T1000 (cell line): ENCODE data around the gene TAGLN.
A peak's percentile ranks its signal among the peaks of the same experiment; 100 is the strongest.

Source experiments
- DNase-seq: peaks from one replicate; lab custom pipeline; 2025; ENCODE audit warnings: mixed read lengths; lab: John Stamatoyannopoulos, UW

TAGLN gene

DNA sequence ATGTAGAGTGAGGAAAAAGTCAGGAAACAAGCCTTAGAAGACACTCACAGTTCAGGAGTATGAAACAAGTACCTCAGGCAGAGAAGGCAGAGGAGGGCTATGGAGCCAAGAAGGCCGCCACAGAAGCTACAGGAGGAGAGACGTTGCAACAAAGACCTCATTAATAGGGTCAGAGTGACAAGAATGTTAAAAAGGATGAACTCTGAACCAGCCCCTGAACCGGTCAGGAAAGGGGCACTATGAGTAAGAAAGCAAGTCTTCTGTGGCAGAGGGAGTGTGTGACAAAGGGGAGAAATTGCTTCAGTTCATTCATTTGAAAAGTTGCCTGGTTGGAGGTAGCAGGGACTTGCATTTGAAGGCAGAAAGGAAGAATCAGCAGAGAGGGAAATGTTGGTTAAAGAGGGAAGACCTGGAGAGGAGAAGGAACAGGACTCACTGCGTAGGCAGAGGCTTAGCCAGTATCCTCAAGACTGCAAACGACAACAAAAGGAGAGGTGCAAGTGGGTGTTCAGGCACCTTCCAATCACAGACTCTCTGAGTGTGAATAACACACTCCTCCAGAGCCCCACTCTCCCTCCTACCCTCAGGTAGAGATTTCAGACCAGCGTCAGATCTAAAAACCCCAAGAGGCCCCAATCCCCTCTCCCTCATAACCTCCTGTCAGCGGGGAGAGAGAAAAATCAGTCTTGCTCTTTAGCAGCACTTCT lies 15.4 kb downstream of the TAGLN start:
- DNase-seq, result no peak

DNA sequence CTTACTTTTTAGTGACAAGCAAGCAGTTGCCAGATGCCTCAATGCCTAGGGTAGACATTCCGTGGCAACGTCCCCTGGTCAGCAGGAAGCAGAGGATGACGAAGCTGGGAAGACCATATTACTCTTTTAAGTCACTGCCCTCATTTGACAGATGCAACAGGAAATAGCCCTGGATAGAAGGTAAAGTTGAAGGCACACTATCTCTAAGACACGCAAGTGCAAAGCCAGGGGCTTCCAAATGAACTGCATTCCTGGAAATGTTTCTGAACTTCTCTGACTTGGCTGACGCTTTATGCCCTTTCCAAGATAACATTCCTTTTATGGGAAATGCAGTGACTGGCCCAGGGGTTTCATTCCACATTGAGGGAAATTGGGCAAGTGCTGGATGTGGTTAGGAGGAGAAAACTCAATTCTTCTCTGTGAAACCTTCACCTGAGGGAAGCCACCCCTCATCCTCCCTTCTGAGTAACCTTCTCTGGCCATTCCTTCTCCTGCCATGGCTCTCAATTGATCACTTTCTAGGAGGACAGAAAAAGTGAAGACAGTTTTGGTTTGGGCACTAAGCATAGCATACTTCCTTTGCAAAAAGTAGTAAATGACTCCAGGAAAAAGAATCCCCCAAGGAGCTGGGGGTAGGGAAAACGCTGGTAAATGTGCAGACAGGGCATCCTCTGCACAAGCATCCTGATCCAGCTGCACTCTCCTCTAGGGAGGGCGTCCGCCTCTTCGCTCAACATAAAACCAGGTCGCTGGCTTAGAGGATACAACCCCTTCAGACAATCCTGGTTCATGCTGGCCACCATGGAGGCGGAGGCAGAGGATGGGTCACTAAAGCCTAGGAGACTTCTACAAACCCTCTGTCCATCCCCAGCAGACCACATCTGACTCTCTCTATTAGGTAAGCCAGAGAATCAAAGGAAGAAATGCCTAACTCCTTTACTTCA lies 18.2 kb downstream of the TAGLN start:
- no peak for DNase-seq

DNA sequence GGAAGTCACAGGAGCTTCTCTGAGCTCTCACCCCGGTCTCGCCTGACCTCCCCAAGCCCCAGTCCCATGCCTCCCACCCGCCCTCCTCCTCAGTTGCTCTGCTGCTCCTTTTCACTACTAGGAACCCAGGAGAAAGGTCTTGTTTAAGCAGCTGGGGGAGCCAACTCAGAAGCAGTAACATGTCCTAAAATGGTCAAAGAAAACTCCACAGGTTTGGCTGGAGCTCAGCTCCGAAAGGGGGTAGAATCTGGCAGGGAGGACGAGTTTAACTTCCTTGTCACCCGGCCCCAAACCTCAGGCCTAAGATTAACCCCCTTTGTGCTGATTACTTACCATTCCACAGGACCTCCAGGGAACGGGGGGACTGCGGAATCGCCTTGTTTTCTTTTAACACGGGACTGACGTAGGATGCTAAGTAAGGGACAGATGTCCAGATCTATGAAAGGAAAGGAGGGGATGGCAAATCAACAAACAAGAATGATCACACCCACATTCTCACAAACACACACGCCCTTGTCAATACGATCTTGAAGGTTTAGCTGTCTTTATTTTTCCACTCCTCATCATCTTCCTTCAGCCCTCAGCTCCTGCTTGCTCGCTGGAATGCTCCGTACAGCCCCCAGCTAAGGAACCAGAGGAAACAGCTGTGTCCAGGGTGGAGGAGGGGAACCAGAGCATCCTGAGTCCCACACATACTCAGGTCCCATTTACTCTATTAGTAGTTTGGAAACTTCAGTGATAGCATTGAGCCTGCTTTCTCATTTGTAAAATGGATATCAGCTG lies 19.2 kb downstream of the TAGLN start:
- no peak for DNase-seq

DNA sequence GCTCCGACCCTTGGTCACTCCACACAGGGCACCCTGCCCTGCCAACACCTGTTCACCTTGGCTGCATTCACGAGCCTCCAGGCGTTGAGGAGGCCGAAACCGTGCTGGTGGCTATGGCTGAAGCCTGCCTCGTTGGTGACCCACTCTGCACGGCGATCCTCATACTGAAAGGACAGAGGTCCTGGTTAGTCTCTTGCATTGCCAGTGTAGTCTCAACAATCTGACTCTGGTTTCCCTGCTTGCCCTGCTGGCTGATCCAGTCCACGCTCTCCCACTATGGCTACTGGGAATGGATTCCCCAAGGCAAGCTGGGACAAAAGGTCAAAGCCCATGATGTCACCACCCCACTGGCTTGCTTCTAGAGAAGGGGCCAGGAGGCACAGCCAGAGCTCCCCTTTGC lies 19.8 kb downstream of the TAGLN start:
- no peak for DNase-seq

DNA sequence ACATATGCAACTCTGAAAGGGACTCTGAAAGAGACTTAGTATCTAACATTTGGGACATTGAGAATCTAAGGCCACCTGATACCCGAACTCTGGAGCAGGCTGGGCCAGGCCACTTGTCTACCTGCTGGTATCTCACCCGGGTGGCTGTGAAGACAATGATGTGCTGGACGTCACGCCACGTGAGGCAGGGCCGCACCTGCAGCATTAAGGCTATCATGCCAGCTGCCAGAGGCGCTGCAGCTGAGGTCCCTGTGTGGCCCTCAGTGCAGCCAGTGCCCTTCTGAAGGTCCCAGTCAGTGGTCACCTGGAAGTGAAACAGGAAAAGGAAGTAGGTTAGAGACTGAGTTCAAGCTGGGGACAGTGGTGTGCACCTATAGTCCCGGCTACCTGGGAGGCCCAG lies 20.3 kb downstream of the TAGLN start:
- DNase-seq, result no peak

DNA sequence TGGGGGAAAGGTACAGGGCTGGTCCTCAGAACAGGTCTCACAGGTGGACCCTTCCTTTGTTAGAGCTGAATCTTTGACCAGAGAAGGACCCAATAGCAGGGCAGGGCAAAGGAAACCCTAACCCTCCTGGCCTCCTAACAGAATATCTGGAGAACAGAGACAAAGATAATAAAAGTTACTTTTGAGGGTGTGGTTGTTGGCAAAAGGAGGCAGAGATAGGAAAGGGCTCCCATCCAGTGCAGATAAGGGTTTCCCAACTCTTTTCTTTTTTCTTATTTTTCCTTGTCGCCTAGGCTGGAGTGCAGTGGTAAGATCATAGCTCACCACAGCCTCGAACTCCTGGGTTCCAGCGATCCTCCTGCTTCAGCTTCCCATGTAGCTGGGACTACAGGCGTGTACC lies 20.8 kb downstream of the TAGLN start:
- no peak for DNase-seq

DNA sequence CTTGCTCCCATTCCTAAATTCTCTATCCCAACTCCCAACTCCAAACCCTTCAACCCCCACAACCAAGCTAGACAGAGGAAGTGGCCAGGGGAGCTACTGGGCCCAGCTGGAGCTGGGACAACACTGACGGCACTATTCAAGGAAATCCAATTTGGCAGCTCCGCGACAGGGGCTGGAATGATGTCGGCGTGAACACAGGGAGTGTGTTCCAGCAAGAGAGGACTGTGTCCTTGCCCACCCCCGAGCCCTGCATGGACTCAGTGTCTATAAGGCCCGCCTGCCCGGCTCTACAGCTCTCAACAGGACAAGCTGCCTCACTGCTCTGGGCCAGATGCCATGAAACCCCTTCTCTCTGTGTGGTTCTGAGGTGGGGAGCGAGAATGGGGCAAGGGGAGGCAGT lies 21.4 kb downstream of the TAGLN start:
- DNase-seq, result no peak

DNA sequence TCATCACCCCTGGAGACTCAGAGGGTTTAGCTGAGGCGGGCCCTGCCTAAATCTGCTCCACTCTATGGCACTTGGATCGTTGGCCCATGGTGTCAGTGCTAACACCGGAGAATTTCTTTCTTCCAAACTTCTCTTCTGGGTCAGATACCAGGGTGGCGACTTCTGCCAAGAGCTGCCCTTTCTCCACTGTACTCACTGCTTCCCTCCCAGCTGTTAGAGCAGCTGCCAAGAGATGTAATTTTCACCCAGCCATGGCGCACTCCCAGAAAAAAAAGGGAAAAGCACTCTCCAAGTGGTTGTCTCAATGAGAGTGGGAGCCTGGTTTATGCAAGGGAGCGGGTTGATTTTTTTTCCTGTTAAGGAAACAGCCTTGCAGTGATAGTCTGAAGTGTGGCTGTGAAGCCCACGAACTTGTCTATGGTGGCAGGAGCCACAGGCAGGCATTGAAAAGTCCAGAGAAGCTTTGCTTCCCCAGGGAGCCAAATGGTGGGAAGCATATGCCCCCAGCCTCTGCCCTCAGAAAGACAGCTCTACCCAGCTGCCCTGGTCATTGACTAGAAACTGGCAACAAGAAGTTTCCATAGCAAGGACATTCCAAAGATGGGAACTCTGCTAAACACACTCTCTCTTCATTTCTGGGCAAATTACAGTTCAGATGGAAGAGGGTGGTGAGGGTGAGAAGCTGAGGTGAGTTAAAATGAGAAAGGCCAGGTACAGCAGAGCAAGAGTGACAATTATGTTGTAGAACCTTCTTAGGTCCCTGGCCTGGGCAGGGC lies 22.0 kb downstream of the TAGLN start:
- no peak for DNase-seq

DNA sequence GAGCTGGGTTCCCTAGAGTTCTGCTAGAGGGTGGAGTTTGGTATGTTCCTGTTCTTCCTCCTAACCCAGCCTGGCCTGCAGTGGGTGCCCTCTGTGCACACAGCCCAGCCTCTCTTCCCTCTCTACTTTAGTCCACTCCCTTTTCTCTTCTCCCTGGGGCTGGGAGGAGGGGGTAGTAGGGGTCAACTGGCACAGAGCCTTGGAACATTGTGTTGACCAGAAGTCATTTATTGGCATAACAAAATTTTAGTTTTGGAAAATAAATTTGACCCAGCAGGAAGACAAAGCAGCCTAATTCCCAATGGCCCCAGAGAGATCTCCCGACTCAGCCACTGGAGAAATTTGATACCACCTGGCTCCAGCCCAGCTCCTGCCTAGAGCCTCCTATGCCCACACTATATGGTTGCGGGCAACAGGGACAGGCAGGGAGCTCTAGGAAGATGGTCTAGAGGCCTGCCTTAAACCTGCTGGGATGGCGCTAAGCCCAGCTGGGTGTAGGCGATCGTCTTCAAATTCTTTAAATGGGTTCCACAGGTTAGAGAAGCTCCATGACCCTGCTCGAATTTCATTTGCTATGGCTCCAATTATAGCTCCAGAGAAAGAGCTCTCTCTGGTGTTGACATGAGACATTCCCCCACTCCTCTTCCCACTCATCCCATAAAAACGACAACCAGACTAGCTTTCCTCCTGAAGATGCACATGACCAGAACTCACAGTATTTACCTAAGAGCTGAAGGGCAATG lies 22.8 kb downstream of the TAGLN start:
- DNase-seq, result peak; percentile 10

DNA sequence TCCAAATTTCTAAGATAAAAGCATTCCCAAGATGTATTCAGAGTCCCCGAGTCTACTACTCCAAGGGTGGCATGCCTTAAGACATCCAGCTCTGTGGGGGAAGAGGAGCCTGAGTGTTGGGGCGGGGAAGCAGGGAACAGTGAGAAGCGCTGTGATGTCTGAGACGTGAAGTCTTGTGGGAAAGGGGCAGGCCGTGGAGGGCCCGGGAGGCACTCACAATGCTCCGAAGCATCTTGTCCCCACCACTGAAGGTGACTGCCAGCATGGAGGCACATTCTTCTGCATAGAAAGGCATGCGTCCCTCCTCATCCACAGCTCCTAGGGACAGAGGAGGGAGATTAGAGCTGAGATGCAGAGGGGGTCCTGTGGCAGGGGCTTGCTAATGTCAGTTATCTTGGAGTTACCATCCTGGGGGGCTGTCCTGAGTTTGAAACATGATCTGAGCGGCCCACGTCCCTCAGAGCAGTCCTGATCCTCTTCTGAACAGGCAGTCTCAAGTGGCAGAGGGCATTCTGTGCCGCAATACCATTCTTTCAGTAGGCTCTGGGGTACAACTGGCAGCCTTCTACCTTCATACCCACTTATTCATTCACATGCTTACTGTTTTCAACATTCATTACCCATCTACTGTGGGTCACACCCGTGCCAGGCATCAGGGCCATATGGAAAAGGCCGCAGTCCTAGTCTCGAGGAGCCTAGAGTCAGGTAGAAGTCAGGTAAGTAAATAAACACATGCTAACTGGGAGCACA lies 24.0 kb downstream of the TAGLN start:
- no peak for DNase-seq

DNA sequence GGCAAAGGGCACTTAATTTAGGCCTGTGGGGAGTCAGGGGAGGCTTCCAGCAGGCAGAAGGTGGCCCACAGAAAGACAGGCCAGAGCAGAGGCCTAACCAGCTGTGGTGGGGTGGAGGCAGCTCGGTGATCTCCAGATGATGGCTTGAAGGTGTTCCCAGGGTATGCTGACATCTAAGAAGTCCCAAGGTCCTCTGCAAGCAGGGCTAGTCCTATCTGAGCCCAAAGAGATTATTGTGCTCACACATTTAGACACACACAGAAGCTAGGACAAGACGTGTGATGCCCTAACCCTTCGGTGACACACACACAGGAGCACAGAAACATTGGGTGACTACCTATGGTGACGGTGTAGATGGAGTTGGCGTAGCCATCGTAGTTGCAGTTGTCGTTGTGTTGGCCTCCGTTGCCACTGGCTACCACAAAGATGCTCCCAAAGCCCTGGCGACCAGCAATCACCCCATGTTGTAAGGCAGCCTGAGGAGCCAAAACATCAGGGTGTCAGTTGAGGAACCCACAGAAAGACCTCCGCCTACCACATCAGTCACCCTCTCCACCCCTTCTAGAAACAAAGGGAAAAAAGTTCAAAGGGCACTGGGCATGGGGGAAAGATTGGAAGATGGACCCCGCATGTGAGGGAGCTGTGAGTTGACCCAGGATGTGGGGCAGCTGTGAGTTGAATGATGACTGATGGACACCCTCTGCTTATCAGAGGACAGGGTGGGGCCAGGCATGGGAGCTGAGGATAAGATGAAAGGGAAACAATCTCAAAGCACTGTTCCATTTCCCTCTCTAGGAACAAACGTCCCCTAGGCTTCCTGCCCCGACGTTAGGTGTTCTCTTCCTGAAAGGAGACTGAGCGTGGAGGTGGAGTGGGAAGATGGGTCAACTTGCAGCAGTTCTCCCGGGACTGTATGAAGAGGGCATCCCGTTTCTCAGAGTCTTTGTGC lies 24.8 kb downstream of the TAGLN start:
- no peak for DNase-seq

DNA sequence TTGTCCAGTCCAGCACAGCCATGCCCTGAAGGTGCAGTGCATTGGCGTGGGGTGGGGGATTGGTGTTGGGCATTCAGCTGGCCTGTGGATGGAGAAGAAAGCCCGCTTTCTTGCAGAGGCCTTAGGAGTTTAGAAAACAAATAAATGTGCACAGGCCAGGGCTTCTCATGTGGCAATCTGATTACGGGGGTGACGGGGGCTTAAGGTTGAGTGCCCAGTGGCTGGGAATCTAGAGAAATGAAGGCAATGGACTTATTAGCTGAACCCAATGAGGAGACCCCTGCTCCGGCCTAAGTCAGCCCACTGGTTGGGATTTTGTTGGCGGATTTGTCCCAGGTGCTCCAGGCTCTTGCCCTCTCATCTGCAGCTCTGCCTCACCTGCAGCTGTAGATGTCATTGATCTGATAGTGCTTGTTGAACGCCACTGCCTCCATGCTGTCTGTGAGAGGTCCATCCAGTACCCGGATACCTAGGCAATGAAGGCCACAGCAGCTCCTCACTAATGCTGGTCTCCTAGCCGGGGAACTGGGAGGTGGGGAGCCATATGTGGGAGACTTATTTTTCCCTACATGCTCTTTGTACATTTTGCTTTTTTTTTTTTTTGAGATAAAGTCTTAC lies 26.5 kb downstream of the TAGLN start:
- no peak for DNase-seq

DNA sequence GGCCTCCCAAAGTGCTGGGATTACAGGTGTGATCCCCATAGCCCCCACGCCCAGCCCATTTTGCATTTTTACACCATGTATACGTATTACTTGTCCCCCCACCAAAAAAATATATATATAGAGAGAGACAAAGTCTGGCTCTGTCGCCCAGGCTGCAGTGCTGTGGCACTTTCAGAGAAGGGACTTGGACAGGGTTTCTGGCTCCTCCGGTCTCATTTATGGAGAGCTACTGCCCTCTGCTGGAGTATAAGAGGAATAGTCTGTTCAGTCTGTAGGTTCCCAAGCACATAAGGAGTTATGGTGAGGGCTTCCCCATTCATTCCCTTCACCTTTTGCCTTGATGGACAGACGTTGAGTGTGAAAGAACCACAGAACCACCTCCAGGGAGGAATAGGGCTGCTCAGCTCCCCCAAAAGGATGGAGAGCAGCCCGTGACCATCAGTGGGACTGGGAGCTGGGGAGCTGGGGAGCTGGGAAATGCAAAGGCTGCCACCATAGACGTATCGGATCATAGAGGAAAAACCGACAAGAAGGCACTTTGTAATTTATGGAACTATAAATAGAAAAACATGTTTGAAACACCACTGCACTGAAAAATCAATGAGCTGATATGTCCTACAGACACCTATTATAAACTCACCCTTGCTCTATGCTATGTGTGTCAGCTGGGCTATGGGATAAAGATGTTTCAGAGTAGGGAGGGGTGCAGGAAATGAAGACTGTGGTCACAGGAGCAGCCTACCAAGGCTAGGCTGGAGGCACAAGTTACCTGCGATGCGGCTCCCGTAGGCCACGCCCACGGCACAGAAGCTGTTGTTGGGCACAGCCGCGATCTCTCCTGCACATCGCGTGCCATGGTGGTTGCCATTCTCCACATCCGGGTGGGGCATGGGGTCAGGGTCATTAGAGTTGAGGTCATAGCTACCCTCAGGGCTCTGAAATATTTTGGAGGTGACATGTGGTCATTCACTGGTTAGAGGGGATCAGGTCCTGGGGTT lies 27.5 kb downstream of the TAGLN start:
- DNase-seq, result peak; percentile 10

DNA sequence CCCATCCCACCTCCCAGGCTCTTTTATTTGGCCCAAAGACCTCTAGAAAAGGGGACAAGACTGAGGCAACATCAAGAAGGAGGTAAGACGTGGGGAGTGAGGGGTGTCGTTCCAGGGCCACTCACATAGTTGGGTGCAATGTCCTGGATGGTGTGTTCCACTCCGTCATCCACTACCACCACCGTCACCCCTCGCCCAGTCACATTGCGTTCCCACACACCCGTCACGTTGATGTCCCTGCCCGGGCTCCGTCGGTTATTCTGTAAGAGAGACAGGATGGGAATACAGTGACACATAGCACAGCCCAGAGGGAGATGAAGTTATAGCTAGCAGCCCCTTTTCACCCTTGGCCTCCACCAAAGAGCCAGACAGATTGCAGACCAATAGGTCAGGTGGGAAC lies 28.9 kb downstream of the TAGLN start:
- DNase-seq, result no peak

DNA sequence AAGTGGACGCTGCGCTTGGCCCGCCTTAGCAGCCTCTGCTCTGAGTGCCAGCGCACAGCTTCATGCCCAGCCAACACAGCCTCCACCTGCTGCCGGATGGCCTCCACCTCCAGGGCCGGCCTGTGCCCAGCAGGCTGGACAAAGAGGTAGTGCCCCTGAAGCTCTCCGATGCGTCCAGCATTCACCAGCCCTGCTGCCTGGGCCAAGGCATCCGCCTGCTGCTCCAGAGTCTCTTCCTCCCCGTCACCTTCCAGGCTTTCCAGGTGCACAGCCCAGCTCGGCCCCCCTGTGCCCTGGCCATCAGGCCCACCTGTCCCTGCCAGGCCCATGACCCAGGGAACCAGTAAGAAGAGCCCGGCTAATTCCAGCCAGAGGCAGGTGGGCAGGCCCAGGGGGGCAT lies 30.2 kb downstream of the TAGLN start:
- no peak for DNase-seq

DNA sequence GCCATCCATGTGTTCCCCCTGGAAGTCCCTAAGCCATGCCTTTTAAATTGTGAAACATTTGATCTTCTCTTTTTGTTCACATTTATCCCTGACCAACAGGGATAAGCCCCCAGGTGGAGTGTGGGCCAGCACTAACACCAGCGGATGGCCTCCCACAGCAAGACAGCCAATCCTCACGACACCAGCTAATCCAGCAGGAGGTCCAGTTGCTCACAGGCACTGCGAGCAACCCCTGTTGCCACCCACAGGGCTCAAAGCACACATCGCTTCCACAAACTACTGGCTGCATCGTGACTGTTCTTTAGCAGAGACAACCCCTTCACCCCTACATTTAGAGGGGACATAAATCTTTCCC lies 30.7 kb downstream of the TAGLN start:
- DNase-seq, result no peak

DNA sequence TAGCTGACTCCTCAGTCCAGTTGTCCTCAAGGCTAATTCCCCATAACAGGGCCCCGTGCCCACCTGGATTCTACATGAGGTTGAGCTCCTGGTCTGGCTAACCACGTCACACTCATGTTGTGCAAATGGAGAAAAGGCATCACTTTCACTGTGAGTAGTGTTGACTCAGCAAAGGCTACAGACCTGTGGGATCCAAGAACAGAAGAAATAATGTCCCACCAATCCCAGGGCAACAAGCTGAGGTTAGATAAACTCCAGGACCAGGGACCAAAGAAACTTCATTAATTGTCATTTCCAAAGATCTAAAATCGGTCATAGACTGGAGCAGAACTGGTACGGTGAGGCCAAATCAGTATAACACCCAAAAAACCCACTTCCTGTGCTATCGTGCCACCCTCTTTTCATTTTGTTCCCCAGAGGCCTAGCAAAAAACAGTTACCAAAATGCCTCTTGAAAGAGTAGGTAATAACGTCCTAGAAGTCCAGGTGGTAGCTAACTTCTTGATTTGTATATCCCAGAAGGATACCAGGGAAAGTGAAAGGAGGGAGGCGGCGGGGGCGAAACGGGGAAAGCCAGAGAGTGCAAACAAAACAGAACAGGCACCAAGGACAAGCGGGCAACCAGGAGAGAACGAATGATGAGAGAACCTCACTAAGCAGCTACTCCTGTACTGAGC lies 31.3 kb downstream of the TAGLN start:
- DNase-seq, result no peak
